ENCODE measurements around the gene XYLT1.
"Not testable (repeated sequence)": the region's sequence is repeated elsewhere in the genome, so short reads cannot be mapped to it uniquely, and the experiment has no call there.

Gene XYLT1

GRCh38 chr16:17482341-17482740 is 11.6 kb upstream of the XYLT1 start:
- DNase-seq, result not testable (repeated sequence)

DNA sequence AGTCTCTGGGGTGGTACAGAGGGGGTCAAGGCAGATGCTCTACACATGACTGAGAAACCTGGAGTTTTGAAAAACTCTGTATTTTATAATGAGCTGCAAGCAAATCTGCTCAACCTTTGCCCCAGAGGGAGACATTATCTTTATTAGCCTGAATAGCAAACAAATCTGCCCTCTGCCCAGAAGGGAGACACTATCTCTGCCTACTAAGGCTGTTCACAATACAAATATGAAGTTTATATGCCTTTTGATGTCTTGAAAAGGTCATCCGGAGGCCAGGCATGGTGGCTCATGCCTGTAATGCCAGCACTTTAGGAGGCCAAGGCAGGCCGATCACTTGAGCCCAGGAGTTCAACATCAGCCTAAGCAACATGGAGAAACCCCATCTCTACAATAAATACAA is 11.0 kb upstream of the XYLT1 start:
- no peak for DNase-seq

DNA sequence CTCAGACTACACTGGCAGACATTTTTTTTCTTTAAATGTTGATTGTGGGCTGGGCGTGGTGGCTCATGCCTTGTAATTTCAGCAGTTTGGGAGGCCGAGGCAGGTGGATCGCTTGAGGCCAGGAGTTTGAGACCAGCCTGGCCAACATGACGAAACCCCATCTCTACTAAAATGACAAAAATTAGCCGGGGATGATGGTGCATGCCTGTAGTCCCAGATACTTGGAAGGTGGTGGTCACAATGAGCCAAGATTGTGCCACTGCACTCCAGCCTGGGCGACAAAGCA is 6.4 kb upstream of the XYLT1 start:
- not testable (repeated sequence) for DNase-seq

GRCh38 chr16:17476414-17477259 is 5.9 kb upstream of the XYLT1 start:
- peak; percentile 79 for DNase-seq

GRCh38 chr16:17475104-17475503 is 4.3 kb upstream of the XYLT1 start:
- DNase-seq, result no peak

DNA sequence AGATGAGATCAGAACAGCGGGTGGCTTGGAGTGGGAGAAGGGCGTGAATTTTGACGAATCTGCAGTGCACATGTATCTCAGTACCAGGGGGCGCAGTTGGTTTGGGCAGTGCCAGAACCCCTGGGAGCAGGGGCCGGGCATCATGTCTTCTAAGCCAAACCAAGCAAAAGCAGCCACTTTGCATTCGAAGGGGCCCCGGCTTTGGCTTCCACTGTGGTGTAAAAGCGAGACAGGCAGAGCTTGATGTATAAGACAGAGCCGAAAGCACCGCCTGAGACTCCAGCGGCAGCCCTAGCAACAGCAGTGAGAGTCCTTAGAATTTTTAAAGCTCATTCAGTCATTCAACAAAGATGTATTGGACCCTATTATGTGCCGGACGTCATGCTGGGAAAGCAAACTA is 3.8 kb upstream of the XYLT1 start:
- no peak for DNase-seq

DNA sequence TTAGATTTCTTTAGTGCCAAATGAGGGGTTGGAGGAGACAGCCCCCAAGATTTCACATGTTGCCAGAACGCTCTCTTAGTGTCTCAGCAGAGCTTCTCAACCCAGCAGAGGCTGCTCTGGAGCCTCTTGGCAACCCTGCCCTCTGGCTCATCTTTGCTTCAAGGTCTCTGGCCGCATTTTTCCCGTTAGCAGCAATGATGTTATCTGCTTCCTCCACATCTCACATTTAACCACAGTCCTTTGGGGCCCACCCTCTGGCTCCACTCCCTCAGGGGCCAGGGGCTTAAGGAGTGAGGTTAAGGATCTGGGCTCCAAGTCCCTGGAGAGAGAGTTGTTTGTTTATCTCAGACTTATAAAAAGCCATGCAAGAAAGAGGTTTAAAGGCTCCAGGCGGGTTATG is 3.3 kb upstream of the XYLT1 start:
- peak; percentile 36 for DNase-seq

DNA sequence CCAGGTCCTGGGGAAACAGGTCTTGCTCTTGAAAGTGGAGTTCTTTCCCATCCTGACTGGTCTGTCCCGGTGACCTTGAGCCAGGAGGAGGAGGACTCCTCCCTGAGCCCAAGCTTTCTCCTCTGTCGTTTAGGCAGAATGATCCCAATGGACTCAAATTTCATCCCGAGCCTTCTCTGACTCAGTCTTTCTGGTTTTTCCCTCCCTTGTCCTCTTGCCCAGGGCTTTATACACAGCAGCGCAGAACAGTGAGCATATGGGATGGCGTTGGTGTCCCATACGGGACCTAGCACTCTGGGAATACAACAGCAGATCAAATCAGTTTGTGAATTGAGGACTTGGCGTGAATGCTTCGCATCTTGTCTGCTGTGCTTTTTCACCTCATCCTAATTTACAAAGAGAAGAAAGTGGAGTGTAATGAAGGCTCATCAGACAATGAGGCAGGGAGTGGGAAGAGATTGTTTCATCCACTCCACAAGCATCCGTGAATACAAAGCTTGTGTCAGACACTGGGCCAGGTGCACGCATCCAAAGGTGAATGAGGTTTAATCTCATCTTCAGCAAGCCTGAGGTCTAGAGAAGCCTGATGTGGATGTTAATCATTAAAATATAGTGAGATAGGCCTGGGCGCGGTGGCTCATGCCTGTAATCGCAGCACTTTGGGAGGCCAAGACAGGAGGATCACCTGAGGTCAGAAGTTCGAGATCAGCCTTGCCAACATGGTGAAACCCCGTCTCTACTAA is 1.1 kb upstream of the XYLT1 start:
- DNase-seq, result peak; percentile 62

DNA sequence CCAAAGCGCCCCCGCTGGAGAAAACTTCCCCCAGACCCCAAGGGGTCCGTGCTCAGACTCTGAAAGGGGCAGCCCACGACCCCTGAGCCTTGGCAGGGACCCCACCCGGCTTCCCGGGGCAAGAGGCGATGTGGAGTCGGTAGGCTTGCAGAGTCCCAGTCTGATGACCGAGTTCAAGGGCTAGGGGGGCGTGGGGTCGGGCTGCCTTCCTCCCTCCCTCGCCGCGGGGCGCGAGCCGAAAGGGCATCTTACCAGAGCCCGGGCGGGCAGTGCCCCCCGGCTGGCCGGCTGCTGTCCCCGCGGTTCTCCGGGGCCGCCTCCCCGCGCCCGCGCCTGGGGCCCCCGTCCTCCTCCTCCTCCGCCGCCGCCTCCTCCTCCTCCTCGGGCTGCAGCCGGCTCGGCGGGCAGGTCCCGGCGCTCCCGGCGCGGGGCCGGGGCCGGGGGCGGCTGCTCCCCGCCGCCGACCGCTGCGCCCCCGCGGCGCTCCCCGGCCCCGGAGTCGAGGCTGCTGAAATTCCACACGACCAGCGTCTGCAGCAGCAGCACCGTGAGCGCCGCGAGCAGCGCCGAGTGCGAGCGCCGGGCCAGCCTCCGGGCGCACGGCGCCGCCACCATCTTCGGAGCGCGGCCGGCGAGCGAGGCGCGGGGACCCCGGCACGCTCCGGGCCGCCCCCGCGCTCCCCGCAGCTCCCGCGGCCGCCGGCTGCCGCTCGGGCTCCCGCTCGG is 415 bp downstream of the XYLT1 start:
- DNase-seq, result no peak

DNA sequence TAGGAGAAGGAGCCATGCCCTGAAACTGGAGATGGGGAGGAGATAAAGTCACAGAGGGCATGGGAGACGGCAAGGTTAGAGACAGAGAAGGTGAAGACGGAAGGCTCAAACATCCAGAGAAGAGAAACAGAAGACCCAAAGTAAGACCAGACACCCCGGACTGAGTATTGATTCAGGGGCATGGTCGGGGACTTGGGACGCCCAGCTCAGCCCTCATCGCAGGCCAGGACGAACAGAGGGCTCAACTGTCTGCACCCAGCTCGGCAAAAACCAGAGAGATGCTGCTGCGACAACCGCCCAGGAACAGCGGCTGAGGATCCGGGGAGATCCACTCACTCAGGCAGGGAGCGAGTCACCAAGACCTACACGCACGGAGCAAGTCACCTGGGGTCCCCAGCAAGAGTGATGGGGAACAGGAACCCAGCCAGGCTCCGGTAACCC is 999 bp downstream of the XYLT1 start:
- no peak for DNase-seq

DNA sequence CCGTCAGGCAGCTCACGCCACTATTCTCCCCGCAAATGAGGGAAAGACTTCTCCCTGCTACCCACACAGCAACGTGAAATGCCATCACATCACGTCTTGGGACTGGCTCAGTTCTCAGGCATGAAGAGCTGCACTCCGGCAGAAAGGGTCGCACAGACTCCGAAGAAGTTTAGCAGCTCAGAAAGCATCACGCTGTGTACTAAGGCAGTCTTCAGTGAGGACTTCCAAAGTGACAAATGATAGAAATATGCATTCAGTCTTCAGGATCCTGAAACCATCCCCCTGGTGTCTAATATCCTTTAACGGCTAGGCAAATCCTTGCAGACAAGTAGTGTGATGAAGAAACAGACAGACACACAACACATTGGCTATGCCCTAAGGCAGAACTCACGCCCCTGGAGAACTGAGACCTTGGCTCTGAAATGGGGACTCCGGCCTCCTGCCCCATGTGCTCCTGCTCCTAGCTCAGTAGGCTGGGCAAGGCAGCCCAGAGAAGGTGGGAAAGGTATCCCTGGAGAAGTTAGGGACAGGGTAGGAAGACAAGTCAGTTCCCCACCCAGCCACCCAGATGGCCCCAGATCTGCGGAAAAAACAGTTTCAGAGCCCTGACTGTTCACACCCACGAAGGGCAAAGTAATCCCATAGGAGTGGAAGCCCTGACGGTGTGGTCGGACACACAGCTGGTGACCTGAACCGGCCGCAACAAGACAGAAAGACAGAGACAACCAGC is 1.6 kb downstream of the XYLT1 start:
- DNase-seq, result peak; percentile 88

GRCh38 chr16:17468611-17469010 is 2.1 kb downstream of the XYLT1 start:
- DNase-seq, result no peak

DNA sequence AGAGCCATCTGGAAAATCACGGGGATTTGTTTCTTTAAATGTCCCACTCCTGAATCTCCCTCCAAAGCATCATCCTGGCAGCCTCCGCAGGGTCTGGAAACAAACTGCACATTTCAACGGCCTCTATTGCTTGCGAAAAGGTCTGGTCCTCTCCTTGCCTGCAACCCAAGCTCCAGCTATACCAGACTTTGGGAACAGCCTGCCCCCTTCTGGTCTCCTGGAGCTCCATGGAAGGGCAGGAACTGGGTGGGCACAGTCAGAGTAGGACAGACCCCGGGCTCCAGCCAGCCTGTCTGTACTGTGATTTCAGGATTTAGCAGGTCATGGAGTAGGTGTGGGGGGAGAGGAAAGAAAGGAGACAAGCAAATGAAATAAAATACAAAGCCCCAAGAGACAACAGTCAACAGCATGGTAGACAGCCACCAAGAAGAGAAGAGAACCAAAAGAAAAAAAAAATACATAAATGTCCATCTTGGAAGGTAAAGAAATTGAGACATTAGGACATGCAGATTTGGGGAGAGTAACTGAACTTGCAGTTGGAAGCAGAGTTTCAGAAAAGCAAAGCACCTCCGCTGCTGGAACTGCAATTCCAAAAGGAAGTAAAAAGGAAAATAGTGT is 2.7 kb downstream of the XYLT1 start:
- DNase-seq, result peak; percentile 76

DNA sequence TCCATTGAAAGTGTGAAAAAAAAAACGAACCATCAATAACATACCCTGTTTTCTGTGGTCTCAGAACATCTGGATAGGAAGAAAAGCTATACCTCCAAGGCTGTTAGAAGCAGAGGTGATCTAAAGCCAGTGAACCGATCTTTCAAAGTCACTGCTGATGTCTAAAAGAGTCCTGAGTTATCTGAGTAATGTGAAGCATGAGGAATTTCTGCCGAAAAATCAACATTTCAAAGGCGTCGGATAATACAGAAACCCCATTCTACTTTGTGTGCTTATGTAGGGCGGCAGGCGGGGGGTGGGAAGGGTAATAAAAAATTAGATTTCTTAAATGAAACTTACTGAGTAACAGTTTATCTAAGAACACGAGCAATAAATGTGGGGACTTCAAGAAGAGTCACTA is 3.9 kb downstream of the XYLT1 start:
- no peak for DNase-seq

DNA sequence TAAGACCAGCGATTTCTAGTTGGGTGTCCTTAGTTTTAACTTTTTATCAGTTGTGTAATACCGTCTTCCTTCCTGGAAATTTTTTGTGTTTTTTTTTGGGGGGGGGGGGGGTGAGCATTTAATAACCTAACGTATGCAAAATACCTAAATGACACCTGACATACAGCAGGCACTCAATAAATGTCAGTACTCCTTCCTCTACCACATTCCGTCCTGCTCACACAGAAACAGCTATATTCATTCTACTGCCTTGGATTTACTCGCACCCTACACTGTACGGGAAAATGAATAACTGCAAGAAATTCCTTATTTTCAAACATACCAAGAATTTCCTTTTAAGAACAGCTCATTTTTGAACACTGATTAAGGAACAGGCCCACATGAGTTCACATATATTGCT is 5.3 kb downstream of the XYLT1 start:
- no peak for DNase-seq

DNA sequence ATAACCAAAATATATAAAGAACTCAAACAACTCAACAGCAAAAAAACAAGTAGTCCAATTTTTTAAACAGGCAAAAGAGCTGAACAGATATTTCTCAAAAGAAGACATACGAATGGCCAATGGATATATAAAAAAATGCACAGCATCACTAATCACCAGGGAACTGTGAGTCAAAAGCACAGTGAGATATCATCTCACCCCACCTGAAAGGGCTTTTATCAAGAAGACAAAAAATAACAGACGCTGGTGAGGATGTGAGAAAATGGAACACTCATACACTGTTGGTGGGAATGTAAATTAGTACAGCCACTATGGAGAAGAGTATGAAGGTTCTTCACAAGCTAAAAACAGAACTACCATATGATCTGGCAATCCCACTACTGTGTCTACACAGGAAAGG is 7.4 kb downstream of the XYLT1 start:
- DNase-seq, result no peak

GRCh38 chr16:17461951-17462729 is 8.6 kb downstream of the XYLT1 start:
- no peak for DNase-seq

DNA sequence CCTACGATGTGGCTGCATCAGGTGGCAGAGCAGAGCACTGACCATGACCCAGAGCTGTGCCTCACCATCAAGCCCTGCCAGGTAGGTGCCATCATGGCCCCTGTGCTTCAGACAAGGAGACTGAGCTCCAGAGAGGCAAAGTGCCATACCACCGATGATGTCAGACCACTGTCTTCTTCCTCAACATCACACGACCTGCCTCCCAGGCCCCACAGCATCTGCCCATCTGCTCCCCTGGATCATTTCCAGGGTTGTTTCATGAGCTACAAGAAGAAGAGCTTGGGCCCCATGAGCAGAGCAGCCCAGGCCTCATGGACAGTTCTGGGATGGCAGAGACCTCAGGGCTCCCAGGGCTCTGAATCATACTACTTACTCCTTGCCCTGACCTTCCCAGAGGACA is 9.9 kb downstream of the XYLT1 start:
- peak; percentile 66 for DNase-seq

GRCh38 chr16:17459903-17460521 is 10.7 kb downstream of the XYLT1 start:
- peak; percentile 54 for DNase-seq

DNA sequence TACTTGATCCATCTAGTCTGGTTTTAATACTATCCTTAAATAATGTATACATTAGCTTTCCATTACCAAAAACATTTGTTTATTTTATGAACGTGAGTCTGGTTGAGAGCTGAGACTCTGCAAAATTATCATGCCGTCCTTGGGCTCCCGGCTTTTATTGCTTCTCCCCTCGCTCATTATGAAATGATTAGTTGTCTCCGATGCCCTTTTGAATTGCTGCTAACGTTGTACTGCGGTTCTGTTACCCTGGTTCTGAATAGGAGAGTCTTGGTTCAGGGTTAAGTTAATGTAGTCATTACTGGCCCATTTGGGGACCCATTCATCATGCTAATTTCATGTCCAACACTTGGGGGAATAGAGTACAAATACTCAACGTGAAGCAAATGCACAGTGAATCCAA is 12.8 kb downstream of the XYLT1 start:
- no peak for DNase-seq

- no peak for DNase-seq
Observed at GRCh38 chr16:17457513-17457912, 13.2 kb downstream of the XYLT1 start.

Measured in fibroblast of upper back skin (primary cell).